Astrocyte of the hippocampus (primary cell): ENCODE measurements around the gene PSMC6.

Experiments used
- DNase-seq: peaks from one replicate; pipeline ENCODE4 v3.0.0; 2011; ENCODE audit warnings: low read depth, low spot score

The PSMC6 gene

DNA sequence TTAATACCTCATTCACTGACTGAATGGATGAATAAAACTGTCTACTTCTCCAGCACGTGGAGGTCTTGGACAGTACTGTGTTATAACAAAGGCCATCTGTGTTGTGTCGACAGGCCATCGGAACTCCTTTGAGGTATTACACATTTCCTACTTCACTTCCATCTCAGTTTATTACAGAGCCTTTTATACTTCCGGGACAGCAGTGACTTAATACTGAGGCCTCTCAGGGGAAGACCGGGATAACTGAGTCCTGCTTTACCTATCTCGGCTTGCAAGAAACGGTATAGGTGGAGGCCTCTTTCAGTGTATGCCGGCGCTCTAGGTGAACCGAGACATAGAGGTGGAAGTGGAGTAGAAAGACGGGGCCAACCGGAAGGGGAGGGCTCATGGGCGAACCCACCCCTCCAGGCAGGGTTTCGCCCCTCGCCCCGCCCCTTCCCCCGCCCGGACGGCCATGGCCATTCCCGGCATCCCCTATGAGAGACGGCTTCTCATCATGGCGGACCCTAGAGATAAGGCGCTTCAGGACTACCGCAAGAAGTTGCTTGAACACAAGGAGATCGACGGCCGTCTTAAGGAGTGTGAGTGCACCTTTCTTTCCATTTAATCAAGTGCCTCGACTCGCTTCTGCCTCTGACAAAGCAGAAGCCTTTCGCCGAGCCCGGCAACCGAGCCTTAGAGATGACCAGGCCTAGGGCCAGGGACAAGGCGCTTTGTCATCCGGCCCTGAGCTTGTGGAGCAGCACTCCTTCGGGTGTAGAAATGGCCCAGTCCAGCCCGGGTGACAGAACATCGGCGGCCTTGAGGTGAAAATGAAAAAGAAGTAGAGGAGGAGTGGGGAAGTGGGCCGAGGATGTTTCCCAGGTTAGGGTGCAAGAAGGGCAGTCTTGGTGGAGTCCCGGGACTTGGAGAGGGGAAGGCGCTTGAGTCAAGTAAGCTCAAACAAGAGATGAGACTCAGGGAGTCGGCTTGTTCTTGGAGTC, at the start of gene PSMC6:
Gene PSMC6 (plus strand): TSS at position 477 of the 983 bp plus-strand sequence. CDS start 20 bp downstream, at position 497.
- DNase-seq = peak; percentile 97

DNA sequence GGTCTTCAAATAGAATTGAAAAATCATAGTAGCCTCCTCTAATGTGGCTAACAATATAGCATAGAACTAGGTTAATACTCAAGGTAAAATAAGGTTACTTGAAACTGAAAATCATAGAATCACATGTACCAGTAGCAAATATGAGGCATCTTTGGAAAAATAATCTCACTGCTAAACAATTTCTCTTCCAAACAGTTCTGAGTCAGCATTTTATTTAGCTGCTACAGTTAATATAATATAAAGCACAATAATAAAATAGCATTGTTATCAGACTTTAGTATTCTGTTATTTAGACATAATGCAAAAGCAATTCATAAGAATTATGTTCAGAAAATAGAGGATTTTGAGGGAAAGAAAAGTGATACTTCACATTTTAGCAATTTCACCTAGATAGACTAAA, 46.7 kb upstream of the PSMC6 start:
- no peak for DNase-seq

DNA sequence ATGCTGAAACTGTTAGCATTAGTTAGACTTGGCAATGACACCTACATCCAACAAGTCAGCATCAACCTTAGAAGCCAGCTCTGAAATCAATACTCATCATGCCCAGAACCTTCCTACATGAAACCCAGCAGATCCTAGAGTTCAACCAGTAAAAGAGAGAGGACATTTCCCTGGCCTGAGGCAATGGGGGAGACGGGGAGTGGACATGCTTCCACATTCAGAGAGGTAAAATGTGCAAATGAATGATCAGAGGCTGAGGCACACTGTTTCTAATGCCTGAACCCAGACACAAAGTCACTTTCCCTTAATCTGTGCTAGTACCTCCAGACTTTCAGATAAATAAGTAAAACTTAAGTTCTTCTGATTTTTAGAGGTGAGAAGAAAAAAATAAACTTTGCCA, 46.2 kb upstream of the PSMC6 start:
- DNase-seq = no peak

DNA sequence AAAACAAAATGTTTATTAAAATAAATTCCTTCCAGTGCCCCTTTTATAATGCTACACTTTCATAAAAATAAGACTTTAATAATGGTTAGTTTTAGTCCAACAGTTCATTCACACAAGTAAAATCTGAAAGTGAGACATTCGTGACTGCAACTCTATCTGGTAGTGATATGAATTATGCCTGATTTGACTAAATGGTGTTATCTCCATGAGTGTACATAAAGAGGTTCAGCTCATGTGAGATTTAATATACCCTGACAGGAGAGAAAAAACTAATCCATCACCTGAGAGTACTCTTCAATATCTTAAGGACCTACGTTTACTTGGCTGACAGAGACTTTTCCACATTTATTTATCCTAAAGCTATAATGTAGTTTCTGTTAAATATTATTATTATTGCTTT, 45.7 kb upstream of the PSMC6 start:
- DNase-seq = no peak

DNA sequence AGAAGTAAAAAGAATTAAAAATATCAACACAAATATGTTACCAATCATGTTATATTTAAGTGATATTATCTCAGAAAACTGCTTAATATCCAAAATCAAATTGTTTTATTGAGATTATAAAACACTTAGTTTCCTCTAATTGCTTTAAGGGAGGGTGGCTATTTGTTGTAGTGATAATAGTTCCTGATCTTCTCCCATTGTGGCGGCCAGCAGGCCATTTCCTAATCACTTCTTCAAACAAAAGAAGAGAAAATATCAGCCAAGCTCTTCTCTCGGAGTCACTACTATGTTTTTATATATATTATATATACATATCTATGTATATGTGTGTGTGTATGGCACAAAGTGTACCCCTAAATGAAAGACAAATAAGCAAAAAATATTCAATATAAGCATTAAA, 43.1 kb upstream of the PSMC6 start:
- DNase-seq = no peak

DNA sequence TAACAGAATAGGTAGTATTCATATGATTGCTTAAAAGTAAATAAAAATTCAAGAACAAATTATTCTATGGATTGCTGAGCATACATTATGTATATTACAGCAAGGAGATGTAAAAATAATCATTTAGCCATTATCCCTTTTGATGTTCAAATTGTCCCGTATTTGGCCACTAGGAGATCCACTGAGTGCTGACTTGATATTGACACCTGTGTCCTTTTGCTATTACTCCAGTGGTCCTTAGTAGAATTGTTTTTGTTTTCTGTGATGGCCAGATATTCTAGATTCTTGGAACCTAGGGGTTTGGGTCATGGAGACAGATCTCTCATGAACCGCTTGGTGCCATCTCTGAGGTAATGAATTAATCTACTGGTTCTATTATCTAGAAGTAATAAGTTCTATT, 28.4 kb upstream of the PSMC6 start:
- no peak for DNase-seq

DNA sequence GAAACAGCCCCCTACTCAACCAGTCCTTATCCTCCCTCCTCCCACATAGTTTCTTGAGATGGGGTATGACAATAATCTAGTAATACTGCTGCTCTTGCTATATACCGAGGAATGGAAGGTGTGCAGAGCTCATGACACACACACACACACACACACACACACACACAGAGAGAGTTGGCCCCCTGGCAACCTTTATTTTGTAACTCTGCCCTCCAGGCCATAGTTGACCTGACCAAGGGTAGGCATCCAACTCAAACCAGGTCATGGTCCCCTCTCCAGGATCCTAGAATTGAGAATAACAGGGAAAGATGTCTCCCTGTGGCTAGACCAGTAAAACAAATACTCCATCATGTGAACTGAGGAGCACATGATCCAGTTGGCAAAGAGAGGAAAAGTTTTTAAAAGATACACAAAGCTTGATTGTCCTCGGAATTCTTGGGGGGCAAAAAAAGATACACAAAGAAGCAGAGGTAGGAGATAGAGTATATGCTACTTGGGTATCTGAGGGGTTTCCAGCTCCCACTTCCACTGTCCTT, 22.9 kb upstream of the PSMC6 start:
- no peak for DNase-seq

DNA sequence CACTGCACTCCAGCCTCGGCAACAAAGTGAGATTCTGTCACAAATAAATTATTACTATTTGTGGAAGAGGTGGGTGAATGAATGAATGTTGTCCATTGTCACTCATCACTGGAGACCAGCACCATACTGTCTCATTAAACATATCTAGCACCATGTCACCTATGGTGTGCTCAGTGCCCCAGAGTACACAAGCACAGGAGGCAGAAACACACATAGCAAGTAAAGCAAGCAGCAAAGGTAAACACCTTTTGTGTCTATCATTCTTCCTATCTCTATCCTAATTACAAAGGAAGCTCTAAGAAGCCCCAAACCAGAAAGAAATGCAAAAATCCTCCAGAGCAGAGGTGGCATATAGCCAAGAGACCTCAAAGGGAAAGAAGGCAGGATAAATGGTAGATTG, 20.8 kb upstream of the PSMC6 start:
- no peak for DNase-seq

DNA sequence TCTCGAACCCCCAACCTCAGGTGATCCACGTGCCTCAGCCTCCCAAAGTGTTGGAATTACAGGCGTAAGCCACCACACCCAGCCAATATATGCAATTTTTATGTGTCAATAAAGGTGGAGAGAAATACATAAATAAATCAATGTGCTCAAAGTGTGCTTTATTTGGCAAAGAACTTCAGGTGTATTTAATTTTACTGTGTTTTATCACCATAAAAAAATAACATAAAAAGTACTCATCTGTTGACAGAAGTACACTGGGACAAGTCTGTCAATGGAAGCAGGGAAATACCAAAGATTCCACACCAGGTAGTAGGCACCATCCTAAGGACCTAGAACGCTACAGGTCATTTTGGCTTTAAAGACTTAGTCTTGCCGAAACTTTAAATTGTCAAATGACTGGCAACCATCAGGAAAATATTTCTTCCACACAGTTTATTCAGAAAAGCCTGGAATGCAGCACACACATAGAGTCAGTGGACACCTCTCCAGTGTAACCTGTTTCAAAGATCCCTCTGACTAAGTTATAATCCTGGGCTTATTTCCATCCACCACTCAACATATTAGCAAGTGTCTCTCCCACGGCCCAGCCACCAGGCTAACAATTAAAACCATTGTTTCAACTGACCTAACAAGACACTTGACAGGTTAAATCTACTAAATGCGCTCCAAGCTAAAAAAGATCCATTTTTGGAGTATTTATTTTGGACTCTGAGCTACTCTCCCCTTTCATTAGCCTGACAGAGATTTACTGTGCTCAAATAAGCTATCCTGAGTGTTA, 15.8 kb upstream of the PSMC6 start:
- DNase-seq = no peak

DNA sequence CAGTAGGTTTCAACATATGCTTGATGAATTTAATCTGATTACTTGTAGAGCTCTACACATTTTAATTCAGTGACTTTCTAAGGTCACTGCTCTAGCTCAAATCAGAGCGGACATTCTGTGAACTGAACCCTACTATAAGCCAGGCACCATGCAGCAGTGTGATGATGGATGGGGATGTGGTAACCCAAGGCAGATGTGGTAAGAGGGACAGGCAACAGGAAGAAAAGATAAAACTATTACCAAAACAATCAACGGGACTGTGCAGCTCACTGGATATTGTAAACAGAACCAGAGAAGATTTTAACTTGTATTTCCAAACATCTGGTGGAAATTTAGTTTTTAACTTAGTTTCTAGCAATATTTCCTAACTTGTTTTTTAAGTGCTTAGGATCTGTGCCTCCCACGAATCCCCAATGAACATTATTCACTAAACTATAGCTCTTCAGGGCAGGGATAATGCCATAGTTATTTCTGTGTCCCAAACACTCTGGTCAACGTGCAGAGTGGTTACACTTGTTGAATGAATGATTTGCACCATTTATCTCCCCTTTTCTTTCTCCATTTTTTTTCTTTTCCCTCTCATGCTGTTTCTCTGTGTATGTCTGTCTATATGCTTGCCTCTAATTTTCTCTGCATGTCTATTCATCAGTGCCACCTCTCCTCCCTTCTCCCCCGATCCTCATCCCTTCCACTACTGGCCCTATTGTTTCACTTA, 14.6 kb upstream of the PSMC6 start:
- DNase-seq = no peak

DNA sequence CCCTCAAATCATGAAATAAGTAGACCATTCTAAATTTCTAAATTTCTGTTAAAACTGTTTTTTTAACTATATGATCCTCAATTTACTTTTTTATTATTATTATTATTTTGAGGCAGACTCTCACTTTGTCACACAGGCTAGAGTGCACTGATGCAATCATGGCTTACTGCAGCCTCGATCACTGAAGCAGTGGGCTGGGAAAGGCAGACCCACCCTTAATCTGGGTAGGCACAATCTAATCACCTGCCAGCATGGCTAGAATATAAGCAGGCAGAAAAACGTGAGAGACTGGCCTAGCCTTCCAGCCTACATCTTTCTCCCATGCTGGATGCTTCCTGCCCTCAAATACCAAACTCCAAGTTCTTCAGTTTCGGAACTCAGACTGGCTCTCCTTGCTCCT, 14.0 kb upstream of the PSMC6 start:
- DNase-seq = no peak

DNA sequence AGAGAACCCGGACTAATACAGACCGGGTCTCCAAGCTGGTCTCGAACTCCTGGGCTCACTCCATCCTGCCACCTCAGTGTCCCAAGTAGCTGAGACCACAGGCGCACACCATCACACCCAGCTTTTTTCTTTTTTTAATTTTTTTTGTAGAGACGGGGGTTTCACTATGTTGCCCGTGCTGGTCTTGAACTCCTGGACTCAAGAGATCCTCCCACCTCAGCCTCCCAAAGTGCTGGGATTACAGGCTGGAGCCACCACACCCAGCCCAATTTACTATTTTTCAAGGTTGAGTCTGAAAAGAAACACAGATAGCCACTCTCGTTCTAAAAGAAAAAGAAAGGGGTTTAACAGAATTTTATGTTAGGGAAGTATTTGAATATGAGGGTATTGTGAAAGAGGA, 13.5 kb upstream of the PSMC6 start:
- DNase-seq = no peak

DNA sequence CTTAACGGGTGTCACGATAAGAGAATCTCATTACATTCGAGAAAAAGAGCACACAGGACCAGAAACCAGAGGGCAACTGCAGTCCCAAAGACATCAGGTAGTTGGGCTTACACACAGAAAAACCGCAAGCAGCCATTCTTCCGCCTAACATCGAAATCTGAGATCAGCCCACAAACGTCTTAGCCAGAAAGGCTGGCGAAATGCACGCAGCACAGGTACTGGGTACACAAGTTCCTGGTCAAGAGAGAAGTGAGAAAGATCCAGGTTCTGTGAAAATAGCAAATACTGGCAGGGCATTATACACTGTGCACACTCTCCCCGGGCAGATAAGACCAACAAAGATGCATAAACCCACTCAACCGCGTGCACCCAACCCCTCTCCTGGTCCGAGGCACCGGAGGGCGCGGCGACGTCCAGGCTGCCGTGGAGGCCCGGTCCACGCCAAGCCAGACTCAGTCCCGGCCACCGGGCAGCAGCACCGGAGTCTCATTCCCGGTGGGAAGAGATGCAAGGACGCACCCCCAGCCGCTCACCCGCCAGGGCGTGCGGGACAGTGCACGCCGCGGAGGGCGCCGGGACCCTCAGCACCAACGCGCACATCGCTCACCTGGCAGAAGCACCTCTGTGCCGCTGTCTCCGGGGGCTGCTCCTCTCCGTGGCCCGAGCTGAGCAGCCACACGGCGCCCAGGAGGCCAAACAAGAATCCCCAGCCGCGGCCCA, 12.1 kb upstream of the PSMC6 start:
- DNase-seq = peak; percentile 68

DNA sequence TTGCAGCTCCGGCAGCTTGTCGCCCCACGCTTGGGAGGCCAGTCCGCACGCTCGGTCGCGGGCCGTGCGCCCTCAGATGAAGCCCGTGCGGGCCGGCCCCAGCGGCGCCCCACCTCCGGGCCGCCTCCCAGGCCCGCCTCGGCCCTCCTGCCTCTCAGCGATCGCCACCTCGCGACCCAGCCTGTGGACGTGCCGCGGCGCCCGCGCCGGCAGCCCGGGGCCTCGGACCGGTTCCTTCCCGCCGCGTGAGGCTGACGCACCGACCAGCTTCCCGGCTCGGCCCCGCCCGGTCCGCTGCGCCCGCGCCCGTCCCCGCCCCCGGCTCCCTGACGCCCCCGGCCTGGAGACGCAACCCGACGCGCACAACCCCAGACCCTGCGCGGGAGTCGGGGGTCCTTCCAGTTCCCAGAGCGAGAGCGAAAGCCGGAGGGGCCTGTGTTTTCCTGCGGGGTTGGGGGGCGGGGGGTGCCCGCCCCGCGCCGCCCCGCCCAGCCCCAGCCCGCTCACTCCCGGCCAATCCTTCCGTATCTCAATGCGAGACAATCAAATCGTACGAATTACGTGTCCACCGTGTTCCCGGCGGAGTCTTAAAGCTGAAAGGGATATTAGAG, 11.4 kb upstream of the PSMC6 start, which contains the start of gene ERO1A:
Gene ERO1A (minus strand): TSS at position 78 of the 611 bp plus-strand sequence. CDS start 77 bp downstream, at position 1.
- peak; percentile 90 for DNase-seq

DNA sequence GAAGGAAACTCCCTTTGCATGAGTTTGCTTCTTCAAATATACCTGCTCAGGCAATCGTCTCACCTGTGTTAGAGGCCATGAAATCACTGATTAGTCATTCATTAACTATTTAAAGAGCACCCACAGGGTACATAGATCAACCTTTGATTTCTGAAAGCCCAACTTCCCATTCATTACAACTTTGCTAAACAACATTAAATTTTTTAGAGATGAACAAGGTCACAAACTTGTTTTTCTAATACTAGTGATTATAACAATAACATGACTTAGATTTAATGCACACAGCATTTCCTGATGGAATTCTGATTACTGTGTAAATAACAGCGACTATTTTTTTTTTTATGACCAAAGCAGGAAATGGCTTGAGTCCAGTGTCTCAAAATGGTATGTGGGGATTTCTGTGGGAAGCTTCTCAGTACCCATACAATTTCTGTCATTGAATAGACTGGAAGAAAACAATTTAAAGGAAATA, 6.3 kb upstream of the PSMC6 start:
- DNase-seq = no peak

DNA sequence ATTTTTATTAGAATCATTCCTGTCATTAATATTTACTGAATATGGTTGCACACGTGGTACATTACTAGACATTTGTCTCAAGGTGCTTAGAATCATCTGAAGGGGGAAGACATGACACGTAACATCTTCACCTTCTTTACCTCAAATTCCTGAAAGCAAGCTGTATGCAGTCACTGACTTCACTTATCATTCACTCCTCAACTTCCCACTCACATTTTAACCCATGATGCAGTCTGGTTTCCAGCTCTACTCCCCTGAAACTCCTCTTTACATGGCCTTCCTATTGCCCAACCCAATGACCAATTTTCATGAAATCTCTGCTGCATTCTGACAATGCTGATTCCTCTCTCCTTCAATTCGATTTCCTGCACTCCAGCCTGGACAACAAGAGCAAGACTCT, 5.8 kb upstream of the PSMC6 start:
- DNase-seq = no peak

DNA sequence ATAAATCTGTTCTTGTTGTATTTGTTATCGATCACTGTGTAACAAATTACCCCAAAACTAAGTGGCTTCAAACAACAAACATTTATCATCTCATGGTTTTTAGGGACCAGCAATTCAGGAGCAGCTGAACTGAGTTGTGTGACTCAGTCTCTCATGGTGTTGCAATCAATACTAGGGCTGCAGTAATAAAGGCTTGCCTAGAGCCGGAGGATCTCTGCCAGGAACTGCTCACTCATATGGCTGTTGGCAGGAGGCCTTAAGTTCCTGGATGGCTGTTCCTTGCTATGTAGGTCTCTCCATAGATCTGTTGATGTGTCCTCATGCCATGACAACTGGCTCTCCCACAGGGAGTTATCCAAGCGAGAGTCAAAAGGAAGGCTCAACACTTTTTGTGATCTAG, 3.8 kb upstream of the PSMC6 start:
- peak; percentile 81 for DNase-seq

DNA sequence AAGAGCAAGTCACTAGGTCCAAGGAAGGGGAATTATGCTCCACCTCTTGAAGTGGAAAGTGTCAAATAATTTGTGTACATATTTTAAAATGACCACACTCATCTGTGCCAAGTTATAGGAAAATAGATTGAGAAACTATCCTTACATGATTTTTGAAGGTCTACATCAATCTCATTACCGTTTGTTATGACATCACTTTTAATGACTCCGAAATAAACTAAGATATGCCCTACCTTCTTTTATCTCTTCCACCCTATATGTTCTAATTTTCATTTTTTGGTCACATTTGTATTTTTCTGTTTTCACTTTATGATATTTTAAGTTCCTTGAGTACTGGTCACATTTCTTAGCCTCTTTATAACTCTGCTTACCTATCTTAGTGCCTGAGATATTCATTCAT, 3.3 kb upstream of the PSMC6 start:
- DNase-seq = no peak

DNA sequence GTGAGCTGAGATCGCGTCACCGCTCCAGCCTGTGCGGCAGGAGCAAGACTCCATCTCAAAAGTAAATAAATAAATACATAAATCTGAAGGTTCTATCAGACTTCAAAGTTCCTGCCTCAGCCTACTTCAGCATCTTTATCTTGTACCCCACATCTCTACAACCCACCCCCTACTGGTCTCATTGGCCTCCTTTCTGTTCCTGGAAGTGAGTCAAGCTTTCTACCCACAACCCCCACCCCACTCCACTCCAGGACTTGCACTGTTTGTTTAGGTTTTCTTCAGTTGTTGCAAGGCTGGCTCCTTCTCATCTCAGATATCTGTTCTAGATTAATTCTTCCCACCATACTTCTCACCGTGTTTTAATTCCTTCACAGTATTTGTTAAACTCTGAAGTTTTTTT, 714 bp upstream of the PSMC6 start:
- peak; percentile 10 for DNase-seq

DNA sequence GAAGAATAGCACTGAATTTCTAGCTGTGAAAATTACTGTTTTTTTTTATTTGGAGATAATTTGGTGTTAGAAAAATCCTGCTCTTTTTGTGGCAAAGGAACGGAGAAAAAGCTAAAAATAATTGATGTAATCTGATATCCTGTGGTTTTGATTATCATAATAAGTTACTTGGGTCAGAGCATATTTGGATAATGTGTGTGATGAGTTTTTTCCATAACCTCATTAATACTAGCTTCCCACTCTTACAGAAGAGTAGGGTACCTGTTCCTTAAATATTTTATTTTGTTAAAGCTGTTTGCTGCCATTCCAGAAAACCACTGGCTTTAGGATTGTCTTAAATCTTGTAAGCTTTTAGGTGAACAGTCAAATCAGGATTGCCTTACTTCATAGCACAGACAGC, 4.7 kb downstream of the PSMC6 start:
- peak; percentile 7 for DNase-seq
